IPS-18c (cell line): ENCODE measurements around the gene SPTLC1.
"Not testable (repeated sequence)": the region's sequence is repeated elsewhere in the genome, so short reads cannot be mapped to it uniquely, and the experiment has no call there.

ENCODE experiments used
- H3K4me3 ChIP-seq: 2 replicates; pipeline ENCODE4 v1.7.0; 2013; ENCODE audit warnings: low read depth, mild to moderate bottlenecking, low read length, moderate library complexity; ENCODE audit not compliant: insufficient read depth
- H3K9me3 ChIP-seq: one replicate; pipeline ENCODE4 v1.6.1; 2013; ENCODE audit warnings: mild to moderate bottlenecking, low read length, moderate library complexity; ENCODE audit not compliant: control insufficient read depth, insufficient read depth

The SPTLC1 gene

DNA sequence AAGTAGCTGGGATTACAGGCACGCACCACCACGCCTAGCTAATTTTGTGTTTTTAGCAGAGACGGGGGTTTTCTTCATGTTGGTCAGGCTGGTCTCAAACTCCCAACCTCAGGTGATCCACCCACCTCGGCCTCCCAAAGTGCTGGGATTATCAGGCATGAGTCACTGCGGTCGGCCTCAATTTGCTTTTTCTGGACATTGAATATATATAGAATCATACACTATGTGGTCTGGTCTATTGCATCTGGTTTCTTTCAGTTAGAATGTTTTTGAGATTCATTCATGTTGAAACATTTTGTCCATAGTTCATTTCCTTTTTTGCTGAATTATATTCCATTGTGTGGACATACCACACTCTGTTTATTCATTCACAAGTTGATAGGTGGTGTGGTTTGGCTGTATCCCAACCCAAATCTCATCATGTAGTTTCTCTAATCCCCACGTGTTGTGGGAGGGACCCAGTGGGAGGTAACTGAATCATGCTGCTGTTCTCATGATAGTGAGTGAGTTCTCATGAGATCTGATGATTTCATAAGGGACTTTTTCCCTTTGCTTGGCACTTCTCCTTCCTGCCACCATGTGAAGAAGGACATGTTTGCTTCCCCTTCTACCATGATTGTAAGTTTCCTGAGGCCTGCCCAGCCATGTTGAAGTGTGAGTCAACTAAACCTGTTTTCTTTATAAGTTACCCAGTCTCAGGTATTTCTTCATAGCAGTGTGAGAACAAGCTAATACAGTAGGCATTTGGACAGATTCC lies 93.2 kb downstream of the SPTLC1 start:
- H3K9me3 ChIP-seq, H3K4me3 ChIP-seq: not testable (repeated sequence)

DNA sequence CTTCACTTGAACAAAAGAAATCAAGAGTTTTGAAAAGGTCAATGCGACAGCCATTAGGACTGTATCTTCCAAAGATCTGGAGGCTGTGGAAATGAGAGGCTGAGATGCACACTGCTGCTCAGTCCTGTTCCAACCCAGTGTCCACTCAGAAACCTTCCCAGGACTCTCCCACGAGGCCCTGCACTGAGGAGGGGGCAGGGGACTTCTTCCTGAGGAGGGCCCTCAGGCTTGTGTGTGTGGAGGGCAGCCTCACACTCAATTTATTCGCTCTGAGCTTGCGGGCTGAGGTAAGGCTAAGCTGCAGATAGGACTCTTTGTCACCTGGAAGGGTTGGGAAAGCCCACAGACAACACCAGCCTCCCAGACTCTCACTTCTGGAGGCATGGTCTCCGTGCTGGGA lies 95.6 kb downstream of the SPTLC1 start:
- Histone ChIP-seq H3K9me3 (no peaks in the 10 kb centered on the region), H3K4me3 (no peak overlapping the region)

DNA sequence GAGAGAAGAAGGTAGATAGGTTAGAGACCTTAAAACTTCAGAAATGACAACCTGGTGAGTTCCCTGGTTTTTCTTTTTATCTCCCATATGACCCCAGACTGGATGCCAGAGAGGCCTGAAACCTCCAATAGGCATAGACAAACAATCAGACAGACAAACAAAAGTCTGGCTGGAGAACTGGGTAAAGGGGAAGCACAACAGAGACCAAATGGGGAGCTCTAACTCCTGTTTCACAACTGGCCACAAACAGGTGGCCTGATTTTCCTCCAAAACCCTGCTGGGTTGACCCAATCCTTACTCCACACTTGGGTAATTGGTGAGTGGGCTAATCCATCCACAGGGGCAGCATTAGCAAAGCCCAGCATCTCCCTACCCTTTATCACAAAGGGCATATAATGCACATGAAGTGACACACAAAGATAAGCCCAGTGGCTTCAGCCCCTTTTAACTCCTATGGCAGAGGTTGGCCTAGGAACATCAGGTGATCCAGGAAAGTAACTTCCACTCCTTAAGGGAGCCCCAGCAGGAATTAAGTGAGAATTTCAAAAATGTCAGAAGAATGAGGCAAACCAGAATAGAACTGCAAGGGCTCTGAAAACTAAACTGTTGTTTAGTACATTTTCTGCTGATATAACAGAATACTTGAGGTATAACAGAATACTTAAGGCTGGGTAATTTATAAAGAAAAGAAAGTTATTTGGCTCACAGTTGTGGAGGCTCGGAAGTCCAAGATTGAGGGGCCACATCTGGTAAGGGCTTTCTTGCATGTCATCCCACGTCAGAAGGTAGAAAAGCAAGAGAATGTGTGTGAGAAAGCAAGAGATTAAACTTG lies 104.3 kb downstream of the SPTLC1 start:
- no peak overlapping the region for H3K4me3 ChIP-seq
- no peaks in the 10 kb centered on the region for H3K9me3 ChIP-seq

DNA sequence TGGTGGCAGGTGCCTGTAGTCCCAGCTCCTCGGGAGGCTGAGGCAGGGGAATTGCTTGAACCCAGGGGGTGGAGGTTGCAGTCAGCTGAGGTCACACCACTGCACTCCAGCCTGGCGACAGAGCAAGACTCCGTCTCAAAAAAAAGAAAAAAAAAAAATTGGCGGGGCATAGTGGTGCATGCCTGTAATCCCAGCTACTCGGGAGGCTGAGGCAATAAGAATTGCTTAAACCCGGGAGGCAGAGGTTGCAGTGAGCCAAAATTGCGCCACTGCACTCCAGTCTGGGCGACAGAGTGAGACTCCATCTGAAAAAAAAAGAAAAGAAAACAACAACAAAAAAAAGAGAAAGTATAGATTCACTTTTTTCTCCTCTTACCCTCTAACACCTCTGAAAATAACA lies 105.0 kb downstream of the SPTLC1 start:
- not testable (repeated sequence) for H3K9me3 ChIP-seq, H3K4me3 ChIP-seq

DNA sequence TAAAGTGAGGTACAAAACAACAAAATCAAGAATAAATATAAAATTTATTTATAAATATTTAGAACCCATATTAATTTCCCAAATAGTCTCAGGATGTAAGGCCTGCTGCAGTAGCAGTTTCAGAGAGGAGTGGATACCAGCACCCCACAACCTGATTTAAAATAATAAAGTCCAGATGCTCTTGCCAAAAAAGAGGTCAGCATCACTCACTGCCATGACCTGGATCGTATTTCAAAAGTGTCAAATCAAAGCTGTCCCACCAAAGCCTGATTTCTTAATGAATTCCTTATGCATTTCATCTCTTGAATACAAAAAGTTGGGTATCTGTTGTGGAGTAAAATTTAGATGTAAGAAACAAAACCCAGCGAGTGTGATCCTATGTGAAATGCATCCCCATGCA lies 107.2 kb downstream of the SPTLC1 start:
- Histone ChIP-seq H3K4me3 (no peak overlapping the region), H3K9me3 (no peaks in the 10 kb centered on the region)

DNA sequence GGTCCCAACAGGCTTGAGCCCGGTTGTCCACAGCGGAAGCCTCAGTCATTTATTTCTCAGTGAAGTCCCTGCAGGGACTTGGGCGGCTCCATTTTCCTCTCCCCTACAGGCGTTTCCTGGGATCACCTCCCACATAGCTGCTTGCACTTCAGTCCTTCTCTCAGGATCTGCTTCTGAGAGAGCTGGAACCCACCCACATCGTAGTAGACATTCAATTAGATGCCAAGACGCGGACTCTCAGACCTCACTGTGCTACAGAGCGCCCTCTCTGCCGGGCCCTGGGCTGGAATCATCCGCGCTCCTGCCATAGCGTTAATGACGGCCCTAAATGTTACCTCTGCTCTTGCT lies 111.2 kb downstream of the SPTLC1 start:
- Histone ChIP-seq H3K9me3 (no peaks in the 10 kb centered on the region), H3K4me3 (no peak overlapping the region)

DNA sequence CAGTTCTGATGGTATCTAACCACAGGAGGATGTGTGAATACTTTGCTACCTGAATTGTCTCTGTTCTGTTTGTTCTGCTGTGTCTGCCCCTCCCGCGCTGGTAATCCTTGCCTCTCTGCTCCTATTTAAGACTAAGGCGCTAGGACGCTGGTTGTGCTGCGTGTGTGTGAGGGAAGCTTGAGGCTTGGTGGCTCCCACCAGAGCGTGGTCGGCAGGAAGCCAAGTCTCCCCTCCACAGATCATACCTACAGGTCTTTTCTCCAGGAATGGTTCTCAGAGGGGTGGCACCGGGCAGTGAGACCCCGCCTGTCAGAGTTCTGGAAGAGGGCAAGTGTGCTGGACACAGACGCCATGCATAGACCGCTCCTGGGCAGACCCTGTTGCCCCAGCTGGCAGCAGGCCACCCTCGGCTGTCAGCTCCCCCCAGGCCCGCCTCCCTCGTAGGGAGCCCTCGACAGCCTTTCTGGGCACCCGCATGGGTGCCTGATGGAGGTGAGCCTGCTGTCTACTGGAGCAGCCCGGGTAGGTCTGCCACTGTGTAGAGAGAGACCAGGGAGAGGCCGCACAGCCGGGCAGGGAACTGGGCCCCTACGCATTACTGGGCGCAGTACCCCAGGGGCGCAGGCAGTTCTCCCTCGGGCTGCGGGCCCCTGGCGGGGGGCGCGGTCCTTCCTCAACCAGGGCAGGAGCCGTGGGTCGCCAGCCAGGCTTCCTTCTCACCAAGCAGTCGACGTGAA lies 111.7 kb downstream of the SPTLC1 start:
- no peak overlapping the region for H3K4me3 ChIP-seq
- H3K9me3 ChIP-seq, result no peaks in the 10 kb centered on the region

DNA sequence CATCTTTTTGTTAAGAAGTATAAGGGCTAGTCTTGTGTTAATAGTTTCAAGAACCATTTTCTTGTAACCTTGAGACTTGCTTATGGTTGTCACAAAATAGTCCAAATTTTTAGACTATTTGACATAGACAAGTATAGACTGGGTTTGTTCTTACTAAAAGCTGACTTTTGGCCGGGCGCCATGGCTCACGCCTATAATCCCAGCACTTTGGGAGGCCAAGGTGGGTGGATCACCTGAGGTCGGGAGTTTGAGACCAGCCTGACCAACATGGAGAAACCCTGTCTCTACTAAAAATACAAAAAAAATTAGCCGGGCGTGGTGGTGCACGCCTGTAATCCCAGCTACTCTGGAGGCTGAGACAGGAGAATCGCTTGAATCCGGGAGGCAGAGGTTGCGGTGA lies 113.3 kb downstream of the SPTLC1 start:
- H3K4me3 ChIP-seq, result not testable (repeated sequence)

DNA sequence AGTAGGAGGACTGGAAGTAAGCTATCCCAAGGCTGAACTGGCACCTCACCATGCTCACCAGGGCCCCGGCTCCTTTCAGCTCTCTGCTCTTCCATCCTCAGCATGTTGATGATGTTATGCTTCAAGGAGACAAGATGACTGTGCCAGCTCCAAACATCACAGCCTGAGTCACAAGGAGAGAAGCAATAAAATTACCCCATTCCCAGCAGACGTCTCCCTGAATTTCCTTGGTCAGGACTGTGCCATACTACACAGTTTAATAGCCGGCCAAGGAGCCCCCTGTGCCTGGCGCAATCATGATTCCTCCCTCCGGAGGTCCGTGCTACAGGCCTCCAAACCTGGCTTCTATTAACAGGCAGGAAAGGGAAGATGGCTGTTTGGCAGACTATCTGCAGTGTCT lies 114.0 kb downstream of the SPTLC1 start:
- no peaks in the 10 kb centered on the region for H3K9me3 ChIP-seq
- H3K4me3 ChIP-seq, result no peak overlapping the region

More for the DNA sequence above, 113.3 kb downstream of the SPTLC1 start:
- not testable (repeated sequence) for H3K9me3 ChIP-seq

DNA sequence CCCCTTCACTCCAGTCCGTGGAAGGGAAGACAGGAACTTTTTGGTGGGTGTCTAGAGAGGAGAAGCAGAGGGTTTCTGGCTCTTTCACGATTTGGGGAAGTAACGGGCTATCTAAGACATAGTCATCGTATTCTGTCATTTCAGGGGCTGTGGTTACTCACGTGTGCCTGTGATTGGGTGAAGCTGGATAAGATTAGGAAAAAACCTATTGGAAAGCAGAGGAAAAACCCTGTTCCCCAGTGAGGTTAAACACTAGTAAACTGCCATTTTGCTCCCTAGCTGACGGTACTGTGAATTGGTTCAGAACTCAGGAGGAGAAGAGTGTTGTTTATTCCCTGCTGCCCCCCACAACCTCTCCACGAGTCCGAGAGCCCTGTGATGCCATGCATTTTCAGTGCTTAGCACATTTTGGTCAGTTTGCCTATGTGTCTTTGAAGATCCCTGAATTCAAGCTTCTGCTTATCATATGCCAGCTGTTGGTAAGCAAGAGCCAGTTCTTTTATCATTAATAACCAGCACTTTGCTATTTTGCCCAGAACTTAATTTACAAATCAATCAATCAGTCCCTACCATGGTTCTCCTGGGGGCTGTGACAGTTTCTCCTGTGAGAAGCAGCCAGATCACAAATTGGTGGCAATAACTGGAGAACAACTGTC lies 120.1 kb downstream of the SPTLC1 start:
- Histone ChIP-seq H3K4me3 (no peak overlapping the region), H3K9me3 (no peaks in the 10 kb centered on the region)

DNA sequence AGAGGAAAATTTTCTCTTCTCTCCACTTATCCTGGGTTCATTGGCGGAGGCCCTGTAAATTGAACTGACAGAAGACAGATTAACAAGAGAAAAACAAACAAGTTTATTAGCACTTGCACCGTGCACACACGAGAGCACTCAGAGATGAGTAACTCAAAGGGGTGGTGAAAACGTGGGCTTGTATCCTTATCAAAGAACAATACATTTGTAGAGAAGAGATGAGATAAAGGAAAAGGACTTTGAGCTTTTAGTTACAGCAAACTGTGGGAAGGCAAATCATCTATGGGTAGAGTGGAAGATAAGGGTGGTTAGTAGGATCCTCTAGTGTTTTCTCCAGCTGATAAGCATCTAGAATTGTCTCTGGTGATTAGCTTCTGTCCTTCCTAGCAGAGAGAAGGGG lies 120.8 kb downstream of the SPTLC1 start:
- H3K4me3 ChIP-seq, result no peak overlapping the region

DNA sequence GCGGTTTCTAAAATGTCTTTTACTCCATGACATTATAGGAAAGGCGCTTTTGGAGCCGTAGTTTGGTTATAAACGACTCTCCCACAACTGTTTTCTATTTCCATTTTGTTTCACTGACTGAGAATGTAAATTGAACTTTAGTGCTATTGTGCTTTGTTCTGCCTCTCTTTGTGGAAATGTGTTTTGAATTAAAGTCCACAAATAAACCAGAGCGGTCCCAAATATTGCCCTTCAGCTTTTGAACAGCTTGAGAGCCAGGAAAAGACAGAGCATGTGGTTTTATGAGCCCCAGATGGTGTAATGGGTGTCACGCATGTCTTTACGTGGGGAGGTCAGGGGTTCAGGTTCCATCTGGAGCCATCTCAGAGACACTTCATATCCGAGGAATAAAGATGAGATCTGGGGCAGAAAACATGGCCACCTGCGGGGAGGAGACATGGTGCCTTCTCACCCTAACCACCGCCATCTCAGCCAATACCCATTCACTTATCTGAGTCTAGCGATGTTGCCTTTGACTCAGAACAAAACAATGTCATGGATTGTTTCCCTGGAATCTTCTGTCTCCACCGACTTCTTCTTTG lies 122.7 kb downstream of the SPTLC1 start:
- H3K9me3 ChIP-seq, result no peaks in the 10 kb centered on the region
- H3K4me3 ChIP-seq, result no peak overlapping the region

More for the DNA sequence above, 120.8 kb downstream of the SPTLC1 start:
- no peaks in the 10 kb centered on the region for H3K9me3 ChIP-seq

DNA sequence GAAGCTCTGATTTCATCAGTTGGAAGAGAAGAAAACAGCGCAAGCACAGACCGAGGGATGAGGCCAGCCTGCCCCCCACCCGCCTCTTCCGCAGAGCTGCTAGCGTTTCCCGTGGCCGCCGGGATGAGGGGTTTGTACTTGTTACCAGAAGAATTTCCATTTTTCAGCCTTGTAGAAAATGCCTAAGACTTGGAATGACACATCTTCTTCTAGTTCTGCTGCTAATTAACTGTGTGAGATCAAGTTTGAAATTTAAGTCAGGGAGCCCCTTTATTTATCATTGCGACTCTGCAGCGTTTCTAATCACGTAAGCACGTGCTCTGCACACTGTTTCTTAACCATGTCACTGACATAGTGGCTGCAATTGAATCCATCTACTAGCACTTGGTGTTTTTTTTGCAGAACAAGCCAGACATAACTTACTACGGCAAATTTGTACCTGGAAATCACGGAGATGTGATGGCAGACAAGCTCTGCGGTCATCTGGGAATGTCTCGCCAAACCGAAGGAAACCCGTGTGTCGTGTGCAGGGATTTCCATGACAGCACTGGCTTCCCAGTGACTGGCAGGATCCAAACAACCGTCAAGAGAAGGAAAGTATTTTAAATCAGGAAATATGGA lies 123.4 kb downstream of the SPTLC1 start:
- Histone ChIP-seq H3K9me3 (no peaks in the 10 kb centered on the region), H3K4me3 (no peak overlapping the region)

DNA sequence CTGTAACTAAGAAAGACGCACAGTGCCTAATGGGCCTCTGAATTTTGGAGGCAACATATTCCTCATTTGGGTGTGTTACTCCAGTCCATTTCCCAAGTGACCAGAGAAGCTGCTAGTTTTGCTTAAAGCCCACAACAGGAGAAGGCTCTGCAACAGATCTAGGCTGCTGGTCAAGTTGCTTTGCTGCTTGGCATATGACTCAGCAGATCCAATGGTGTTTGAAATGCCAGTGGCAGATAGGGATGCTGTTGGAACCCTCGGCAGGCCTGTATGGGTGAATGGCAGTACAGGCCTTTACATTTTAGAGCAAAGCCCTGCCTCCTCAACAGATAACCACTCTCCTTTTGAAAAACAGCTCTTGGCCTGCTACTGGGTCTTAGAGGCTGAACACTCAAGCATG lies 129.0 kb downstream of the SPTLC1 start:
- no peak overlapping the region for H3K4me3 ChIP-seq
- H3K9me3 ChIP-seq, result no peaks in the 10 kb centered on the region

DNA sequence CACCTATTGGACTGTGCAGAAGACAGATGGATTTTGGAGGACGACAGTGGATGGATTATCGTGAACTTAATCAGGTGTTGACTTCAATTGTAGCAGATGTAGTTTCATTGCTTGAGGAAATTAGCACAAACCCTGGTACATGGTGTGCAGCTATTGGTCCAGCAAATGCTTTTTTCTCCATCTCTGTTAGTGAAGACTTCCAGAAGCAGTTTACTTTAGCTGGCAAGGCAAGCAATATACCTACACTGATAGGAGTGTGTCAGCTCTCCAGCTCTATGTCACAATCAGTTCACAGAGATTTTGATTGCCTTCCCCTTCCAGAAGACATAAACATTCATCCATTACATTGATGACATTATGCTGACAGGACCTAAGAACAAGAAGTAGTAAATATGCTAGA lies 129.5 kb downstream of the SPTLC1 start:
- H3K4me3 ChIP-seq, result no peak overlapping the region
- H3K9me3 ChIP-seq, result no peaks in the 10 kb centered on the region
